HPDE6-E6E7 (cell line): ENCODE data around the gene MYO1D.
"Not testable (repeated sequence)": the region's sequence is repeated elsewhere in the genome, so short reads cannot be mapped to it uniquely, and the experiment has no call there.

Source experiments
- DNase-seq: peaks from one replicate; pipeline ENCODE4 v3.0.0; 2011; ENCODE audit warnings: missing footprints; ENCODE audit errors: extremely low spot score

MYO1D gene

GRCh38 chr17:32876417-32877163 lies at the start of gene MYO1D:
Gene MYO1D, minus strand, starts transcription at chr17:32877124. Its CDS starts 252 bp downstream, at chr17:32876872.
- peak; percentile 64 for DNase-seq

DNA sequence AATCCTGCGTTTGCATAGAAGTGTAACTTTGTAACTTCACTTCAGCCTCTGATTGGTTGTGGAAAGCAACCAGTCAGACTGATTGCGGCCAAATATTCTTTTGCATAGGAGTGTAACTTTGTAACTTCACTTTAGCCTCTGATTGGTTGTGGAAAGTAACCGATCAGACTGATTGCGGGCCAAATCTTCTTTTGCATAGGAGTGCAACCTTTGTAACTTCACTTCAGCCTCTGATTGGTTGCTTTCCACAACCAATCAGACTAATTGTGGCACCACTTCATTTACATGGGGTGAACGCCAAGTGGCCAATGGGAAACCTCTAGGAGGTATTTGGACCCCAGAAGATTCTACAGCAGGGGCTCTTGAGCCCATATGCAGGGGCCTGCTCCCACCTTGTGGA lies 49.3 kb upstream of the MYO1D start:
- no peak for DNase-seq

DNA sequence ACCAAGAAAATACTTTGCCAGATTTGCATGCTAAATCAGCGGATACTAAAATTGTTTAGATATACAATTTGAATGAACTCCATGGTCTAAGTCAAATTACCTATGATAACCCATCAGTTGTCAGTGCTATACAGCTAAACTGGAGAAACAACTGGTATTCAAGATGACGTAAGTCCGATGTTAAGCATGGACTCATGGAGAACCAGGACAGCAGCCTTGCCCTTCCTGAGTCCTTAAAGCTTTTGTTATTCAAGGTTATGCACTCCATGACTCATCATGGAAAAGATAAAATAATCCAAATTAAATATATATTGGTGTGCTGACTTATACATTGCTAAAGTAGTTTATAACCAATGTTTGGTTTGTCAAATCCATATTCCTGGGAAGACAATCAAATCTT lies 47.0 kb upstream of the MYO1D start:
- DNase-seq, result not testable (repeated sequence)

GRCh38 chr17:32921017-32921416 lies 44.1 kb upstream of the MYO1D start:
- no peak for DNase-seq

DNA sequence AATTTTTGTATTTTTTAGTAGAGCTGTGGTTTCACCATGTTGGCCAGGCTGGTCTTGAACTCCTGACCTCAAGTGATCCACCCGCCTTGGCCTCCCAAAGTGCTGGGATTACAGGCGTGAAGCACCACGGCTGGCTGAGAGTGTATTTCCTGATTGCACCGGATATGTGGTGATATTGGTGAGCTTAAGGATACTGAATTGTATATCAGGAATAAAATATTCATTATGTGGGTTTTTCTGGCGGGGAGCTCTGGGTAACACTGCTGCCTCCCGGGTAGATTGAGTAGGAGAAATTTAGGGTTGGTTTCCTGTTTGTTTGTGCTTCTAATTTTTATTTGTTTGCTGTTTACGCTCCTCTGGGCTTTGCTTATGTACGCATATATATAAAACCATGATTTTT lies 43.4 kb upstream of the MYO1D start:
- no peak for DNase-seq

DNA sequence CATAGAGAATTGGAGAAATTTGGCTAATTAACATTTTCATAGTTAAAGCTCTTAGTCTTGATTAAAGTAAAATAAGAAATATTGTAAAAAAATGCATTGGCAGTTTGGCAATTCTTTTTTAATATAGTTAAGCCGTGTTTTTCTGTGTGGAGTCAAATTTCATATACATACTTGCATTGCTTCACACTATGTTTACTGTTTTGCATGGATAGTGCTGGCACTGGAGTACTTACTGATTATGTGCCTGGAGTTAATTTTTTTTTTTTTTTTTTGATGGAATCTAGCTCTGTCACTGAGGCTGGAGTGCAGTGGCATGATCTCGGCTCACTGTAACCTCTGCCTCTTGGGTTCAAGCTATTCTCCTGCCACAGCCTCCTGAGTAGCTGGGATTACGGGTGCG lies 43.0 kb upstream of the MYO1D start:
- not testable (repeated sequence) for DNase-seq

GRCh38 chr17:32917842-32918241 lies 40.9 kb upstream of the MYO1D start:
- DNase-seq, result no peak

GRCh38 chr17:32917081-32917480 lies 40.2 kb upstream of the MYO1D start:
- no peak for DNase-seq

DNA sequence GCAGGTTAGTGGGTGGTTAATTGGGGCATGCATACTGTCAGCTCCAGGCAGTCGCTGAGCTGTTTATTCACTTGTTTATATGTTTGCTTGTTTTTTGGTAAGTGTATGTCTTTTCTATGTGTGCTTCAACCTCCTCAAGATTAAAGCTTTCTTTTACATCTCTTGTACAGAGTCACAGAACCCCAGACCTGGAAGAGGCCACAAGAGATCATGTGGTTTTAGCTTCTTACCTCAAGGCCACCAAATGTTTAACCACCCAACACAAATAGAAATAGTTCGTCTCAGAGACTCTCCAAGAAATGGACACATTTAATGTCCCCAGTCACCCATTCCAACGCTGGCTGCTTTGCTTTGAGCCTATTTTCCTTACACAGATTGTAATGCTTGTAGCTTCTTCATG lies 39.2 kb upstream of the MYO1D start:
- DNase-seq, result no peak

- DNase-seq, result no peak
Measured at GRCh38 chr17:32915245-32915644, 38.3 kb upstream of the MYO1D start.

DNA sequence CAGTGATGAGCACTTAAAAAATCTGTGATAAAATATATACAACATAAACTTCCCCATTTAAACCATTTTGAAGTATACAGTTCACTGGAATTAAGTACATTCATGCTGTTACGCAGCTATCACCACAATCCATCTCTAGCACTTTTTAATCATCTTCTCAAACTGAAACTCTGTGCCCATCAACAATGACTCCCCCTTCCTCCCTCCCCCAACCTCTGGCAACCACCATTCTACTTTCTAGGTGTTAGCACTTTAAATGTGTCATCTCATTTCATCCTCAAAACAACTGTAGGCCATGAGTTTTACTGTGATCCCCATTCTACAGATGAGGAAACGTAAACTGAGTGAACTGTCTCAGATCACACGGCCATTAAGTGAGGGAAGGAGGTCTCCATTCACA lies 37.3 kb upstream of the MYO1D start:
- no peak for DNase-seq

GRCh38 chr17:32913593-32913992 lies 36.7 kb upstream of the MYO1D start:
- DNase-seq, result no peak

DNA sequence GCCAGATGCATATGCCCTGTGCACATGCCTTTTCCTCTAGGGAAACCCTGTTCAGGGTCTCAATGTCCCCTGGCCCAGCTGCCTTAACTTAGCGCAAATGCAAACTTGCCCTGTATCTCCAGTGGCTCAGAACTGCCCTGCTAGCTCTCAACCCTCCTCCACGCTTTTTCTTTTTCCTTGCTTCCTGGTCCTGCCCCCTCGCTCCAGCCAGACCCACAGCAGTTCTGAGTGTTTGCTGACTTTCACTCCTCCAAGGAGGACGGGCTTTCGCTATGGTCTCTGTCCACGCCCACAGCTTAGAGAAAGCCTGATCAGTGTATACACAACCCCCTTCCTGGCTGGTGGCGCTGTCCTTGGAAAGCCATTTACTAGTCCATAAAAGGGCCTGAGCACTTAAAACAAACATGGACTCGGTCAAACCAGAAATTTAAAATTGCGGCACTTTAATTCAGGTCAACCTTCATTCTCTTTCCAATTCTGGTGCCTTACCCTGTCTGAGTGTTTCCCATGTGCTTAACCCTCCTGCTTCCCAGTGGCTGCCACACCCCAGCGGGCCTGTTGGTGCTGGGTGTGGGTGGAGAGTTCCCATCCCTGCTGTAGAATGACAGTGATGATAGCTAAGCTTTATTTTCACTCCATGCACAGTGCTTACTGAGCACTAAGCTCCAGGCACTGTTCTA lies 35.4 kb upstream of the MYO1D start:
- no peak for DNase-seq

- no peak for DNase-seq
Measured at GRCh38 chr17:32910769-32911168, 33.8 kb upstream of the MYO1D start.

DNA sequence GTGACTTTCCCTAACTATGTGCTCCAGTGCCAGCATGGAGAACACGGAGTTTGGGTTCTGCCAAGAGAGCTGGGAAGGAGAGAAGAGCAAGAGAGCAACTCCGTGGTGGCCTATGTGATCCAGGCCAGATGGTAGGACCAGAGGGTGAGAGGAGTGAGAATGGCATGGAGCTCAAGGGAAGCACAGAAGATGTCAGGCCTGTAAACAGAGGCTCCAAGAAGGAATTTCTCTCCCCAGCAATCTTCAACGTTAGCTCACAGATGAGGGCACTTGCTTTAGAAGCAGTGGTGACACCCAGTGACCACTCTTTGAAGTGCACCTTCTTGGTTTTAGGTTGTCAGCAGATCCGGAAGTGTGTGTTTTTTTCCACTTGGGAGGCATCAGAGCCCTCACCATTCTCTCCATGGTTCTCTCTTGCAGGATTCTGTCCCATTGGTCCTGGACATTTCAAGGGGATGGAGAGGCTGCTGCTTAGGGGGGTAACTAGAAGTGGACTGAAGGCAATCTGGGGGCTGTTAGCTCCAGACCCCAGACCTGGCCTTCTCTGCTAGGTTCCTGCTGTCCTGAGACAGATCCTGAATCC lies 33.0 kb upstream of the MYO1D start:
- DNase-seq, result peak; percentile 77

GRCh38 chr17:32907583-32907982 lies 30.7 kb upstream of the MYO1D start:
- no peak for DNase-seq

DNA sequence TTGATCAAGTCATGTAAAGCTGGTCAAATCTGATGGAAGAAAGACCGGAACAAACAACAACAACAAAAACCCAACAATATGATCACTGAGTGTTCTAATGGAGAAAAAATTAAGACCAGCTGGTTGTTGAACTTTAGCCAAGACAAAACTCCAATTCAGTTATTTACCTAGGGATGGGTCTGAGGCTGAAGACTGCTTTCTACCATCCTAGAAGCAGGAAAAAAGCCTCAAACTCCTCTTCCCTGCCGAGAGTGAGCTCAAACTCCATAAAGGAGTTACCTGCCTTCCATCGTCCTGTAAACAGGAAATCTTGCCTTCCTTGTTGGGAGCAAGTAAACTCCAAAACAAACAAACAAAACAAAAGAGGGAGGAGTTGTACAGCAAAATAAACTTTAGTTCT lies 28.0 kb upstream of the MYO1D start:
- DNase-seq, result no peak

- DNase-seq, result no peak
Measured at GRCh38 chr17:32903774-32904673, 27.1 kb upstream of the MYO1D start.

- no peak for DNase-seq
Measured at GRCh38 chr17:32901743-32902142, 24.8 kb upstream of the MYO1D start.

DNA sequence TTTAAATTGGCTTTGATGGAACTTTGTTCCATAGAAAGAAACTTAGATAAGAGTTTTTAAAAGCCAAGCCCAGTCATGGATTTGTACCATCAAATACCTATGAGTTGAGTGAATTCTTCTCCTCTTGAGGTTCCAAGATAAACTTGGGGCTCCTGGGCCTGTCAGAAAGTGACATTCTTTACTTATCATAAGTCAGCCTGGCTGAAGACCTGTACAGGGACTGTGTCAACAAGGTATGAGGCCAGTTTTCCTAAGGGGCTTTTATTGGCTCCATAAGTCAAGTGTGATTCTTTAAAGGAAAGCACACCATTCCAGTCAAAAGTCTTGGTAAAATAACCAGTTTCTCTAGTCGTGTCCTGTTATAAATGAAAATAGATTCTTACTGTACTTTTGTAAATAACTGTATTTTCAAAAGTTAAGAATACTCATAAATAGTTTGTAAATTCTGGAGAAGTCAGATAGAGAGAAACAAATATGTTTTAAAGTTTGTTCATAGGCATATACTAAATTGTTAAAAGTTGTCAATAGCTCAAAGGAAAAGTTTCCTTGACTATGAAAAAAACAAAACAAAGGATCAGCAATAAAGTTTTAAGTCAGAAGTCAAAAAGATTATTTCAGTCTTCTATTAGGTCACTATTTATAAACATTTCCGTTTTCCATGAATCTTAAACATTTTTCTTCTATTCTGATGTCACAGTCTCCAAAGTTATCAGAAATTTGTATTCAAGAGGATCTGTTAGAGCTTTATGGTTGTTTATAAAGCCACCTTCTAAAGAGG lies 22.5 kb upstream of the MYO1D start:
- DNase-seq, result no peak

DNA sequence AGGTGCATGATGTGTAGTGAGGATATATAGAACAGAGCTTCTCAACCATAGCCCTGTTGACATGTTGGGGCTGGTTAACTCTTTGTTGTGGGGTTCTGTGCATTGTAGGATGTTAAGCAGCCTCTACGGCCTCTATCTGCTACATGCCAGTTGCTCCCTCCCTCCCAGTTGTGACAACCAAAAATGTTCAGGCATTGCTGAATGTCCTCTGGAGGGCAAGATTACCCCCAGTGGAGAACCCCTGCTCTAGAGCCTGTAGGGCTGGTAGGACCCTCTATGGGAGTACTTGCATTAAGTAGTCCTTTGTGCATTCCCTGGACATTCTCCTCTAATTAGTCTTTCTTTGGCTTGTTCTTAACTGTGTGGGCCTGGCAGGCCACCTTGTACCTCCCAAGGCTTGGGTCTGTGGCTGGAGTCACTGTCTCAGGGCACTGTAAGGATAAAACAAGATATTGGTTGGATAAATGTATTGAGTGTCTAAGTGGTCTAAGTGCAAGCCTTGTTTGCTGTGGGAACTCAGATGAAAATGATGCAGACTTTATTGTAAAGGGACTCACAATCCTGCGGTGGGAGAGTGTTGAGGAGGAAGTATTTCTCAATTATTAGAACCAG lies 19.8 kb upstream of the MYO1D start:
- no peak for DNase-seq
